AG04449 (cell line): ENCODE measurements around the gene MEIS3.

Experiments used
- CTCF ChIA-PET: fragments of 350-600 bp; formaldehyde crosslinking; extraction: SDS; loops from one replicate; lab custom pipeline; 2021; ENCODE audit warnings: antibody characterized with exemption; lab: Yijun Ruan, JAX
- POLR2A ChIA-PET: fragments of 400-600, 350-600 bp; formaldehyde crosslinking; extraction: SDS; loops from one replicate; lab custom pipeline; 2020; ENCODE audit warnings: antibody characterized with exemption, inconsistent platforms; lab: Yijun Ruan, JAX
- DNase-seq: peaks from one replicate; pipeline ENCODE4 v3.0.0-alpha.2; 2010; ENCODE audit warnings: low read depth, low spot score
- H3K4me3 ChIP-seq: 2 replicates; pipeline ENCODE4 v1.5.1; 2011; ENCODE audit warnings: low read depth, mild to moderate bottlenecking, control low read depth, low read length
- CTCF ChIP-seq: IDR thresholded peaks from one replicate; pipeline ENCODE4 v1.5.1; 2011; ENCODE audit warnings: mild to moderate bottlenecking, moderate library complexity, low read length, control low read depth, inconsistent platforms; ENCODE audit not compliant: insufficient read depth; ENCODE audit errors: missing control alignments

The MEIS3 gene

DNA sequence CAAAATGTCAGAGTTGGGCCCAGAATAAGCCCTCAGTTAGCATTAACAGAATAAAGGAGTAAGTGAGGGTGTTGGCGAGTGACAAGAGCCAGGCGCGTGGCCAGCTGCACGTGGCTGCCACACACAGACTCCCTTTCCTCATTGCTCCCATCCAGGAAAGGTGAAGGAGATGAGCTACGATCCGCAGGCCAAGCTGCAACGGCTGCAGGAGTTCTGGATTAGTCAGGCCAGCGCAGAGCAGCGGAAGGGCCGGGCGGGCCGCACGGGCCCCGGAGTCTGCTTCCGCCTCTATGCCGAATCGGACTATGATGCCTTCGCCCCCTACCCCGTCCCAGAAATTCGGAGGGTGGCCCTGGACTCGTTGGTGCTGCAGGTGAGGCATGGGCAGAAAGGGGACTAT, 57.0 kb downstream of the MEIS3 start:
- DNase-seq = no peak
- CTCF ChIA-PET = interaction anchor here (1.3 to 9.8 kb wide), 2 partner anchors 13 to 66 kb away, joined by 3 to 87 read pairs; partner anchors contain the start of gene DHX34
- POLR2A ChIA-PET = no interaction called here

DNA sequence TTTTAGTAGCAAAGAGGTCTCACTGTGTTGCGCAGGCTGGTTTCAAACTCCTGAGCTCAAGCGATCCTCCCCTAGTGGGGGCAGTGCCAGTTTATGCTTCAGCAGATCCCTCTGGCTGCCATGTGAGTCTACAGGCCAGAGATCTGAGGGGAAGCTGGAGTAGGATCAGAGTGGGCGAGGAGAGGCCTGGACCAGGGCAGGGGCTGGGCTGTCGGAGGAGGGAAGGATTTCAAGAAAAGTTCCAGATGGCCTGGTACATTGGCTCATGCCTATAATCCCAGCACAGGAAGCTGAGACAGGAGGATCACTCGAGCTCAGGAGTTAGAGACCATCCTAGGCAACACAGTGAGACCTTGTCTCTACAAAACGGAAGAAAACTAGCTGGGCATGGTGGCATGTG, 60.4 kb downstream of the MEIS3 start:
- ChIA-PET CTCF (interaction anchor here (9.8 kb wide), 1 partner anchor 10 kb away, joined by 87 read pairs; the partner anchor contains the start of gene DHX34), POLR2A (no interaction called here)
- no peak overlapping the region for H3K4me3 ChIP-seq
- DNase-seq = no peak
- no peak for TF ChIP-seq CTCF

More for the DNA sequence above, 57.0 kb downstream of the MEIS3 start:
- no peak overlapping the region for H3K4me3 ChIP-seq
- no peak for TF ChIP-seq CTCF

GRCh38 chr19:47357788-47358680, 61.3 kb downstream of the MEIS3 start:
- ChIA-PET CTCF (interaction anchor here (1.2 to 9.8 kb wide), 3 partner anchors 9 to 33 kb away, joined by 4 to 87 read pairs (median 4); partner anchors contain the start of gene DHX34), POLR2A (interaction anchor here (0.8 kb wide), 1 partner anchor 9 kb away, joined by 4 read pairs; the partner anchor contains the start of gene DHX34)
- TF ChIP-seq CTCF = no peak
- H3K4me3 ChIP-seq = no peak overlapping the region
- no peak for DNase-seq

DNA sequence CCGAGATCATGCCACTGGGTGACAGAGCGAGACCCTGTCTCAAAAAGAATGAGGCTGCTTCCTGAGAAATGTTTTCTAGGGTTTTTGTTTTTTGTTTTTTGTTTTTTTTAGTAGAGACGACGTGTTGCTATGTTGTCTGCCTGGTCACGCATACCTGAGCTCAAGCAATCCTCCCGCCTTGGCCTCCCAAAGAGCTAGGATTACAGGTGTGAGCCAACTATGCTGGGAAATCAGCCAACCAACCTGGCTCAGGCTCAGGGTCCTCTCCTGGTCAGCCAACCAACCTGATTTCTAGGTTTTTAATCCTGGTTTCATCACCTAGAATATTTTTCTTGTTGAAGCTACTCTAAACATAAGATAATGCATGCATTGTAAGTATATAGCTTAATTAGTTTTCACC, 62.4 kb downstream of the MEIS3 start:
- H3K4me3 ChIP-seq = no peak overlapping the region
- no peak for TF ChIP-seq CTCF
- no peak for DNase-seq
- ChIA-PET POLR2A (interaction anchor here (0.8 kb wide), 1 partner anchor 8 kb away, joined by 4 read pairs; the partner anchor contains the start of gene DHX34), CTCF (interaction anchor here (0.9 to 9.8 kb wide), 5 partner anchors 8 to 71 kb away, joined by 3 to 87 read pairs (median 4); partner anchors contain the start of gene DHX34)

DNA sequence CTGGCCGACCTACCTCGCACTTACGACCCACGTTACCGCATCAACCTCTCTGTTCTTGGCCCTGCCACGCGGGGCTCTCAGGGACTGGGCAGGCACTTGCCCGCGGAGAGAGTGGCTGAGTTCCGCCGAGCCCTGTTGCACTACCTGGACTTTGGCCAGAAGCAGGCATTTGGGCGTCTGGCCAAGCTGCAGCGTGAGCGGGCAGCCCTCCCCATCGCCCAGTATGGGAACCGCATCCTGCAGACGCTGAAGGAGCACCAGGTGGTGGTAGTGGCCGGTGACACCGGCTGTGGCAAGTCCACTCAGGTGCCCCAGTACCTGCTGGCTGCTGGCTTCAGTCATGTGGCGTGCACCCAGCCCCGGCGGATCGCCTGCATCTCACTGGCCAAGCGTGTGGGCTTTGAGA, 66.0 kb downstream of the MEIS3 start:
- no peak for DNase-seq
- CTCF ChIA-PET = interaction anchor here (1.7 kb wide), 1 partner anchor 9 kb away, joined by 3 read pairs; no protein-coding TSS in a partner anchor

More for the DNA sequence above, 66.0 kb downstream of the MEIS3 start:
- H3K4me3 ChIP-seq = no peak overlapping the region
- no peak for TF ChIP-seq CTCF
- POLR2A ChIA-PET = no interaction called here
